Stomach smooth muscle (tissue), 2 donors: ENCODE data around the gene VPS11.

Experiments used
- H3K27ac ChIP-seq: one replicate; pipeline ENCODE4 v1.7.0; 2013; ENCODE audit warnings: mild to moderate bottlenecking, low read length, inconsistent platforms
- H3K27me3 ChIP-seq, 2 donors: one replicate each; pipeline ENCODE4 v1.7.0; 2013; ENCODE audit warnings: low read length in 2 of 2; ENCODE audit not compliant: insufficient read depth in 2 of 2, control insufficient read depth in 1 of 2
- H3K36me3 ChIP-seq, 2 donors: one replicate each; pipeline ENCODE4 v1.7.0; 2013; ENCODE audit warnings: low read length in 2 of 2; ENCODE audit not compliant: control insufficient read depth in 2 of 2, insufficient read depth in 2 of 2
- H3K4me1 ChIP-seq: one replicate; pipeline ENCODE4 v1.7.0; 2013; ENCODE audit warnings: low read length; ENCODE audit not compliant: control insufficient read depth, insufficient read depth
- H3K4me3 ChIP-seq, 2 donors: one replicate each; pipeline ENCODE4 v1.7.0; 2013; ENCODE audit warnings: low read length in 2 of 2
- H3K9ac ChIP-seq, 2 donors: one replicate each; pipeline ENCODE4 v1.7.0; 2013; ENCODE audit warnings: low read length in 2 of 2, mild to moderate bottlenecking in 1 of 2
- H3K9me3 ChIP-seq, 2 donors: one replicate each; pipeline ENCODE4 v1.7.0; 2013; ENCODE audit warnings: low read length in 2 of 2; ENCODE audit not compliant: control insufficient read depth in 2 of 2
- donor health status: healthy.
- donor health status: Pancreatic carcinoma.

The VPS11 gene

GRCh38 chr11:119067371-119068222, at the start of gene VPS11:
VPS11 (plus strand) TSS chr11:119067818; CDS start chr11:119067824, 6 bp downstream.
- peak within 1 kb of the TSS; percentile 99 to 100 for H3K4me3 ChIP-seq
- peak within 1 kb of the TSS; percentile 91 for H3K27ac ChIP-seq
- peaks cover 6 to 19% of the 10 kb centered on the region in 2 donors for H3K36me3 ChIP-seq
- H3K9me3 ChIP-seq: no peaks in the 10 kb centered on the region
- H3K27me3 ChIP-seq: no peaks in the 10 kb centered on the region
- H3K4me1 ChIP-seq: peaks cover 11% of the 10 kb centered on the region
- H3K9ac ChIP-seq: peak within 1 kb of the TSS; percentile 97 to 98

GRCh38 chr11:119018074-119018938, 49.3 kb upstream of the VPS11 start, which contains the start of the genes RPS25 and TRAPPC4:
RPS25 (minus strand) TSS chr11:119018343; CDS start chr11:119018284, 59 bp downstream.
TRAPPC4 (plus strand) TSS chr11:119018766; CDS start chr11:119018796, 30 bp downstream.
- peak within 1 kb of the TSS; percentile 90 for H3K27ac ChIP-seq
- H3K4me1 ChIP-seq: peaks cover 33% of the 10 kb centered on the region
- peak within 1 kb of the TSS; percentile 87 to 98 for H3K4me3 ChIP-seq
- peak within 1 kb of the TSS; percentile 95 for H3K9ac ChIP-seq
- no peaks in the 10 kb centered on the region for H3K9me3 ChIP-seq
- peaks cover 20 to 38% of the 10 kb centered on the region in 2 donors for H3K36me3 ChIP-seq
- H3K27me3 ChIP-seq: no peaks in the 10 kb centered on the region

- H3K4me3 ChIP-seq: peak overlapping the region; percentile 87 to 98
- H3K27ac ChIP-seq: no peak overlapping the region
- H3K4me1 ChIP-seq: peaks cover 33% of the 10 kb centered on the region
- H3K27me3 ChIP-seq: no peaks in the 10 kb centered on the region
- H3K36me3 ChIP-seq: peaks cover 28 to 35% of the 10 kb centered on the region in 2 donors
- peak overlapping the region; percentile 42 to 95 for H3K9ac ChIP-seq
- no peaks in the 10 kb centered on the region for H3K9me3 ChIP-seq
Observed at GRCh38 chr11:119019996-119020395, 47.6 kb upstream of the VPS11 start.

- H3K4me1 ChIP-seq: peaks cover 27% of the 10 kb centered on the region
- peaks cover 23 to 29% of the 10 kb centered on the region in 2 donors for H3K36me3 ChIP-seq
- no peak overlapping the region for H3K9ac ChIP-seq
- no peaks in the 10 kb centered on the region for H3K27me3 ChIP-seq
- no peaks in the 10 kb centered on the region for H3K9me3 ChIP-seq
- no peak overlapping the region for H3K27ac ChIP-seq
- H3K4me3 ChIP-seq: no peak overlapping the region
Observed at GRCh38 chr11:119021631-119022030, 46.0 kb upstream of the VPS11 start.

- peaks cover 23 to 39% of the 10 kb centered on the region in 2 donors for H3K36me3 ChIP-seq
- H3K27me3 ChIP-seq: no peaks in the 10 kb centered on the region
- H3K9me3 ChIP-seq: no peaks in the 10 kb centered on the region
- H3K4me3 ChIP-seq: no peak overlapping the region
- H3K9ac ChIP-seq: no peak overlapping the region
- peaks cover 21% of the 10 kb centered on the region for H3K4me1 ChIP-seq
- H3K27ac ChIP-seq: no peak overlapping the region
Observed at GRCh38 chr11:119023741-119024140, 43.9 kb upstream of the VPS11 start.

GRCh38 chr11:119024430-119025098, 43.1 kb upstream of the VPS11 start:
- H3K4me3 ChIP-seq: no peak overlapping the region

GRCh38 chr11:119025099-119025473, 42.5 kb upstream of the VPS11 start:
- Histone ChIP-seq H3K9ac (no peak overlapping the region), H3K27ac (peak overlapping the region; percentile 24), H3K4me1 (peaks cover 24% of the 10 kb centered on the region), H3K27me3 (no peaks in the 10 kb centered on the region), H3K4me3 (no peak overlapping the region), H3K36me3 (peaks cover 21 to 39% of the 10 kb centered on the region in 2 donors), H3K9me3 (no peaks in the 10 kb centered on the region)

More at GRCh38 chr11:119024430-119025098, 43.1 kb upstream of the VPS11 start:
- no peak overlapping the region for H3K9ac ChIP-seq
- H3K4me1 ChIP-seq: peaks cover 25% of the 10 kb centered on the region
- H3K27ac ChIP-seq: peak overlapping the region; percentile 24
- peaks cover 23 to 39% of the 10 kb centered on the region in 2 donors for H3K36me3 ChIP-seq
- no peaks in the 10 kb centered on the region for H3K27me3 ChIP-seq
- no peaks in the 10 kb centered on the region for H3K9me3 ChIP-seq

GRCh38 chr11:119025541-119025940, 42.1 kb upstream of the VPS11 start:
- Histone ChIP-seq H3K9me3 (no peaks in the 10 kb centered on the region), H3K4me3 (no peak overlapping the region), H3K4me1 (peaks cover 23% of the 10 kb centered on the region), H3K27ac (no peak overlapping the region), H3K27me3 (no peaks in the 10 kb centered on the region), H3K36me3 (peaks cover 19 to 37% of the 10 kb centered on the region in 2 donors), H3K9ac (no peak overlapping the region)

GRCh38 chr11:119025978-119026766, 41.4 kb upstream of the VPS11 start:
- no peaks in the 10 kb centered on the region for H3K27me3 ChIP-seq
- no peaks in the 10 kb centered on the region for H3K9me3 ChIP-seq
- H3K4me1 ChIP-seq: peaks cover 23% of the 10 kb centered on the region
- H3K9ac ChIP-seq: no peak overlapping the region
- peaks cover 19 to 37% of the 10 kb centered on the region in 2 donors for H3K36me3 ChIP-seq
- H3K27ac ChIP-seq: no peak overlapping the region
- no peak overlapping the region for H3K4me3 ChIP-seq
